ENCODE measurements around the gene TRIM69.
"Not testable (repeated sequence)": the region's sequence is repeated elsewhere in the genome, so short reads cannot be mapped to it uniquely, and the experiment has no call there.

TRIM69 gene

GRCh38 chr15:44743454-44743853, 7.1 kb downstream of the TRIM69 start:
- DNase-seq (ENCODE audit: low read depth, low spot score): not testable (repeated sequence)

- no peak for DNase-seq (ENCODE audit: low read depth, low spot score)
Observed at GRCh38 chr15:44753345-44753744, 17.0 kb downstream of the TRIM69 start.

- no peak for DNase-seq (ENCODE audit: low read depth, low spot score)
Observed at GRCh38 chr15:44763187-44763586, 26.9 kb downstream of the TRIM69 start.

- no peak for DNase-seq (ENCODE audit: low read depth, low spot score)
Observed at GRCh38 chr15:44763848-44764247, 27.5 kb downstream of the TRIM69 start.

- DNase-seq (ENCODE audit: low read depth, low spot score): no peak
Observed at GRCh38 chr15:44765036-44765435, 28.7 kb downstream of the TRIM69 start.

- no peak for DNase-seq (ENCODE audit: low read depth, low spot score)
Observed at GRCh38 chr15:44769521-44769920, 33.2 kb downstream of the TRIM69 start.

- not testable (repeated sequence) for DNase-seq (ENCODE audit: low read depth, low spot score)
Observed at GRCh38 chr15:44770715-44771114, 34.4 kb downstream of the TRIM69 start.

- DNase-seq (ENCODE audit: low read depth, low spot score): no peak
Observed at GRCh38 chr15:44775953-44776352, 39.6 kb downstream of the TRIM69 start.

GRCh38 chr15:44779761-44780160, 43.4 kb downstream of the TRIM69 start:
- no peak for DNase-seq (ENCODE audit: low read depth, low spot score)

- DNase-seq (ENCODE audit: low read depth, low spot score): no peak
Observed at GRCh38 chr15:44780608-44781007, 44.3 kb downstream of the TRIM69 start.

- no peak for DNase-seq (ENCODE audit: low read depth, low spot score)
Observed at GRCh38 chr15:44781128-44781810, 44.9 kb downstream of the TRIM69 start.

GRCh38 chr15:44782516-44782915, 46.2 kb downstream of the TRIM69 start:
- DNase-seq (ENCODE audit: low read depth, low spot score): no peak

- not testable (repeated sequence) for DNase-seq (ENCODE audit: low read depth, low spot score)
Observed at GRCh38 chr15:44784918-44785274, 48.6 kb downstream of the TRIM69 start.

- no peak for DNase-seq (ENCODE audit: low read depth, low spot score)
Observed at GRCh38 chr15:44788748-44789147, 52.4 kb downstream of the TRIM69 start.

GRCh38 chr15:44790215-44790614, 53.9 kb downstream of the TRIM69 start:
- DNase-seq (ENCODE audit: low read depth, low spot score): no peak

- DNase-seq (ENCODE audit: low read depth, low spot score): no peak
Observed at GRCh38 chr15:44790656-44791055, 54.3 kb downstream of the TRIM69 start.

- no peak for DNase-seq (ENCODE audit: low read depth, low spot score)
Observed at GRCh38 chr15:44792715-44793114, 56.4 kb downstream of the TRIM69 start.

GRCh38 chr15:44794072-44794471, 57.7 kb downstream of the TRIM69 start:
- DNase-seq (ENCODE audit: low read depth, low spot score): no peak

GRCh38 chr15:44796508-44796907, 60.2 kb downstream of the TRIM69 start:
- no peak for DNase-seq (ENCODE audit: low read depth, low spot score)

GRCh38 chr15:44798826-44799225, 62.5 kb downstream of the TRIM69 start:
- DNase-seq (ENCODE audit: low read depth, low spot score): no peak

GRCh38 chr15:44801364-44801763, 65.0 kb downstream of the TRIM69 start:
- no peak for DNase-seq (ENCODE audit: low read depth, low spot score)

- DNase-seq (ENCODE audit: low read depth, low spot score): no peak
Observed at GRCh38 chr15:44801797-44802196, 65.5 kb downstream of the TRIM69 start.

- no peak for DNase-seq (ENCODE audit: low read depth, low spot score)
Observed at GRCh38 chr15:44802336-44802735, 66.0 kb downstream of the TRIM69 start.
